ENCODE results near the gene MCF2L2.
A peak's percentile ranks its signal among the peaks of the same experiment; 100 is the strongest.
"Not testable (repeated sequence)": the region's sequence is repeated elsewhere in the genome, so short reads cannot be mapped to it uniquely, and the experiment has no call there.

MCF2L2 gene

GRCh38 chr3:183195266-183195665 is 233.2 kb downstream of the MCF2L2 start:
- ATAC-seq: no peak

GRCh38 chr3:183193762-183194689 is 234.4 kb downstream of the MCF2L2 start:
- no peak for ATAC-seq

DNA sequence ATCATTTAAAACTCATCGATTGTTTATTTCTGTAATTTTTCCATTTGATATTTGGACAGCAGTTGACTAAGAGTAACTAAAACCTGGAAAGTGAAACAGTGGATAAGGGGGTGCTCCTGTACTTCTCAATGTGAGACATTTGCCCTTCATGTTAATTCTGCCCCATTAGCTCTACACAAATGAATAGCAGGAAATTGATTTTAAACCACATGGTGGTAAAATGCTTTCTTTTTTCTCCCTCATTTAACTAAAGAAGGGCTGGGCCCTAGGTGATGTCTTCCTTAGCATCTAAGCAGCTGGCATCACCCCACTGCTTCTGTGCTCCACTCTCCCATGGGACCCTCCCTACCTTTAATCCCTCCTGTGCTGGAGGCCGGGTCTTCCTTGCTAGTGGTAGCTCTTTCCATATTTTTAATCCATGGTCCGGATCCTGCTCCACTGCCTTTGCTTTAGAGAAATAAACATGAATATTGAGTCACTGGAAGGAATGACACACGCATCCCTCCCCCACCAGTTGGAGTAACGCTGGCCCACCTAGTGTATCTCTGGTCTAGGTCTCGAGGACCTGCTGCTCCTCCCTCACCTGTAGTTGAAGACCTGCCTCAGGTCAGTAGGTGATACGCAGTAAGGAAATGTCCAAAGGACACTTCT is 235.6 kb downstream of the MCF2L2 start:
- ATAC-seq: no peak

- ATAC-seq: no peak
Observed at GRCh38 chr3:183189641-183190040, 238.8 kb downstream of the MCF2L2 start.

DNA sequence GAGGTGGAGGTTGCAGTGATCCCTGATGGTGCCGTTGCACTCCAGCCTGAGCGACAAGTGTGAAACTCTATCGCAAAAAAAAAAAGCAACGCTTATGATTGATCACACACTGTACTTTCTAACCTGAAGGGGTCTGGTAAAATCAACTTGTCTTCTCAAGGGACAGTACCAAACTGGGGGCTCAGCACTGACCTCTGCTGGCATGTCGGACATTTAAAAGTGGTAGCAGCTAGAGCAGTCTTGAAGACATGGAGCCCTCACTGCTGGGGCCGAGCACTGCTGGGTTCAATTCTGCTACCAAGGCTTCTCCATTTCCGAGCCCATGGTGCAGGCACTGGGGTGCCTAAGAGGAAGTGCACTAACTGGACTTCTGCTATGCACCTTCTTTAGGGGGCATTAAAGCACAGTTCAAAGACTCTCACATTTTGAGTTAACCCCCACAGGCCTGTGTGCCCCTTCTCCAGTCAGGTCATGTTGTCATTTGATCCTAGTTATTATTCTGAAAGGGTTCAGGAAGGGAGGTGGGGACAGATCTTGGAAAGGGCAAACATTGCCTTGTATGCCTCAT is 239.4 kb downstream of the MCF2L2 start:
- no peak for ATAC-seq

DNA sequence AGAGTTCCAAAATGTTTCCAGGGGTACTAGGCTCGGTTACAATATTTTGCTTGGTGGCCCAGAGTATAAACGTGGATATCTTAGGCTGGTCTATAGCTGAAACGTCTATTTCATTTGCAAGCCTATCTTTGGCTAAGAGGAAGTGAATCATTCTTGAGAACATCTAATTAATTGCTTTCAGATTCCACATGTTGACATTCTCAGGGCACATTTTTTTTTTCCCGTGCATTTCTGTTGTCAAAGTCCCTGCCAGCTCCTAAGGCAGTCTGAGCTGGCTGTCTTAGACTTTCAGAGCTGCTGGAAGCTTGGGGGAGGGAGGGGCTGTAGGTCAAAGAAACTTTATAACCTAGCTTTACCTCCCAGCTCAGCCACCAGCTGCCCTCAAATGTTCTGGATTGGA is 242.7 kb downstream of the MCF2L2 start:
- peak in 1 of 2 donors; percentile 59 for ATAC-seq

DNA sequence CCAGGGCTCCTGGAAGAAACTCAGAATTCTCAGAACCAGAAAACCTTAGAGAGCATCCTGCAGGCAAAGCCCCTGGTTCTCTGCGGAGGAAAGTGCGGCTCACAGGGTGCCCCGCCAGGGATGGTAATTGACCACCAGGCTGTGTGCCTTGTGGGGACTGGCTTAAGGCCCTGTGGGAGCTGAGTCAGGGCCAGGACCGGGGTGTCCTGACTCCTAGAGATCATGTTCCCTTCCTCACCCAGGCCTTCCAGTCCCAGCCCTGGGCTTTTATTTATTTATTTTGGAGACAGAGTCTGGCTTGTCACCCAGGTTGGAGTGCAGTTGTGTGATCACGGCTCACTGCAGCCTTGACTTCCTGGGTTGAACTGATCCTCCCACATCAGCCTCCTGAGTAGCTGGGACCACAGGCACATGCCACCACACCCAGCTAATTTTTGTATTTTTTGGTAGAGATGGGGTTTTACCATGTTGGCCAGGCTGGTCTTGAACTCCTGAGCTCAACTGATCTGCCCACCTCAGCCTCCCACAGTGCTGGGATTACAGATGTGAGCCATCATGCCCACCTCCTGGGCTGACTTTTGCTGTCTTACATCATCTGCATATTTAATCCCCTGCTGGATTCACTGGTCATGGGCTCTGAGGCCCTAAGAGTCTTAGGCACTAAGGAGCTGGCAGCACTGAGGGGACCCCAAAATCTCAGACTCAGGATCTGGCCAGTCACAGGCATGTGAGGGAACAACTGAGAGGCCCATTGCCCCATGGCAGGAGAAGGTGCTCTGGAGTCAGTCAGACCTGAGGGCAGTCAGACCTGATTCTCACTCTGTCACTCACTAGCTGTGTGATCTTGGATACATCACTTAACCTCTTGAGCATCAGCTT is 245.4 kb downstream of the MCF2L2 start:
- no peak for ATAC-seq

DNA sequence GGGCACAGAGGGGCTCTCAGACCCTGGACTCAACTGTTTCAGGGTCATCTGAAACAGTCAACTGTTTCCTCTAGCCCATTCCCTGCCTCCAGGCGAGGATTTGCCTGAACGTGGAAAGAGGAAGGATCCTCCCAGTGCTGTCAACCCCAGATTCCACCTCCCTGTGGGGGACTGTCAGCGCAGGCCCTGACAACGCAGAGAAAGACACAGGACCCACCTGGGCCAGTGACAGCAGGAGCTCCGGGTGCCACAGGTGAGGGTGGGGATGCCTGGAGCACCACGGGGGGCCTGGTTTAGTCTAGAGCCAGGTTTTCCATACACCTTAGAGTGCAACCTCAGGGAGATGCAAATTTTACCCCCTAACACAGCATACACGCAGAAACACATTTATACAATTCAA is 246.3 kb downstream of the MCF2L2 start:
- ATAC-seq: no peak

GRCh38 chr3:183181606-183182005 is 246.8 kb downstream of the MCF2L2 start:
- ATAC-seq: no peak

DNA sequence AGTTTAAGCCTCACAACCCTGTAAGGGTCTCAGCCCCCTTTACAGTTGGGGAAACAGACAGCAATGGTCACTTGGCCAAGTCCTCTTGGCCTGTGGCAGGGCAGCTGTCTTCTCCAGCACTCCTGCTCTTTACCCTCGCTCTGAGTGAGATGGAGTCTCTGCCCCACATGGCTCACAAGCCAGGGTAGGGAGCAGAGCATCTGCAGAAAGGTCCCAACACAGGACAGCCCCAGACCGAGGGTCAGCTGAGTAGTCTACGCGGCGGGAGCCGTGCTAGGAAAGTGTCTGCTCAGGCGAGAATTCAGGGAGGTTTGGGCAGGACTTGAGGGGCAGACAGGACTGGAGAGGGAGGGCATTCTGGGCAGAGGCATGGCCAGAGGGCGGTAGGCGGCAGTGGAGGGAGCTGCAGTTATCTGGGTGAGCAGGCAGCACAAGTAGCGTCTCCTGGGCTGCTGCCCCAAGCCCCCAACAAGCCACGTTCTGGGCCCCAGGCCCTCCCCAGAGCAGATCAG is 247.6 kb downstream of the MCF2L2 start:
- no peak for ATAC-seq

DNA sequence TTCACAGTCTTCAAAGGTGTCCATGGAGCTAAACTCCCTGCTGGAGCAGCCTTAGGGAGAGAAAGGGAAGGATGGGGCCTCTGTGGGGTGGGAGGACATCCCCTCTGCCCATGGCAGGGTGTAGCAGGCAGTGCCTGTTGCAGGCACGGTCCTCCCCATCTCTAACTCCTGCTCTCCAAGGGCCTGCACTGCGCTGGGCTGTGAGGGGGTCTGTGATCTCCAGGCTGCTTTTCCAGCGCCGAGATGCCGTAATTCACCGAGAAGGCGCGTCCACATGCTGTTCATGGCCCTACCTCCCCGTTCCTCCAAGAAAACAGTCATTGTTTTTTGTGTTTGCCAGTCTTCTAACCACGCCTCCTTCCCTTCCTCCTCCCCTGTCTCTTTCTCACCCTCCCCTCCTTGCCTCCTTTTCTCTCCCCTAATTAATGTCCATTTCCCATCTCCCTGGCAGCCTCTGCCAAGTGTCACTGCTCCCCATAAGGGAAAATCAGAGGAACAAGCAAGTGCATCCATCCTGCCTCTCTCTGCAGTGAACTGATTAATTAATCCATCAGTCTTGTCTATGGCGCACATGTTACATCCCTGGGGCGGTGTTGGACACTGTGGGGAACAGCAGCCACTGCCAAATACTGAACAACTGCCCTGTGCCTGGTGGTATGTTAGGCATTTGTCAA is 248.2 kb downstream of the MCF2L2 start:
- no peak for ATAC-seq

DNA sequence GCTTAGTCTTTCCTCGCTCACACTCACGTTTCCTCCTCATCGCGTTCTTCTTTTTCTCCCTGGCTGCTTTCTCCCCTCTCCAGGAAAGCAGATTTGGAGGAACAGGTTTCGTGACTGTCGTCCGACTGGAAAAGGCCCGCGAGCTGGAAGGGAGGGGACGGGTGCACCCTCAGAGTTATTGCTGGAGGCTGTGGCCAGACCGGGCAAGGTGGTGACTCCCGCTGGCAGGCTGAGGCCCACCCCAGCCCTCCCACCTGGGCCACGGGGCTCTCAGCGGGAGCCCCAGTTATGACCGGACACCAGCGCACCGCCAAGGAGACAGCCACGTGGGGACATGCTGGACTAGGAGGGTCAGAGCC is 248.9 kb downstream of the MCF2L2 start:
- ATAC-seq: not testable (repeated sequence)

DNA sequence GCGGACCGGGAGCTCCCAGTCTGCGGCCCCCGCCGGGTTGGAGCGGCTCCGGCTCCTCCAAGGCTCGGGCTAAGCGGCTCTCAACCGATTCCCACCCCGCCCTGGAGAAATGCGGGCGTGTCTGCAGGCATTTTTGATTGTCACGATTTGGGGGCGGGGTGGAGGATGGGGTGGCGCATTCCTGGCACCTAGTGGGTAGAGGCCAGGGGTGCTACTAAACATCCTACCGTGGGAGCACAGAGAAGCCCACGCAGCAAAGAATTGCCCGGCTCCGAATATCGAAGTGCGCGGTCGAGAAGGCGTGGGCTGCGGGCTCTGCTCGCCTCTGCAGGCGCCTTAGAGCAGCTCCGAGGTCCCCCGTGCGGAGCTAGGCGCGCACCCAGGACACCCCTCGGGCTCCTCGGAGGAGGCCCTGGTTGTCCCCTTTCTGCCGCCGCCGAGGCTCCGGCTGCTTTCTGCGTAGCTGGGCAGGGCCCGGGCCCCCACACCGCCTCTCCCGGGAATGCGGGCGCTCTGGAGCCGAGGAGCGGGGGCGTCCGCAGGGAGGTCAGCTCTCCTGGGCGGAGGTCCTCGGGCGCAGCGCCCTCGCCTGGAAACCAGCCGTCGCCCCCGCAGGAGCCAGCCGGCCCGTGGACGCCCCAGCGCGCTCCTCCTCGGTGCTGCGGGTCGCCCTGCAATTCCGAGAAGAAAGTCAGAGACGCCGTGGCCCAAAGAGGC is 249.4 kb downstream of the MCF2L2 start:
- peak; percentile 72 to 74 for ATAC-seq

DNA sequence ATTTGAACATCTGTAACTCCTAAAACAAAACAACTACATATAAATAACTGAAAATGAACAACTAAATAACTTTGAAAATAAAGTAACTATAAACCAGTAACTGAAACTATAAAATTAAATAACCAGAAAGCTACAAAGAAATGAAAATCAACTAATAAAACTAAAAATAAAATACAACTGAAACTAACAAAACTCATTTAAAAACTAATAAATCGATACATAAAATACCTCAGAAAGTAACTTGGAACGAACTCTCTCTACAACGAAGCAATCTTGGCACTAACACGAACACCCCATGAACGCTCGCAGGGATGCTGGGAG is 249.9 kb downstream of the MCF2L2 start:
- ATAC-seq: no peak

DNA sequence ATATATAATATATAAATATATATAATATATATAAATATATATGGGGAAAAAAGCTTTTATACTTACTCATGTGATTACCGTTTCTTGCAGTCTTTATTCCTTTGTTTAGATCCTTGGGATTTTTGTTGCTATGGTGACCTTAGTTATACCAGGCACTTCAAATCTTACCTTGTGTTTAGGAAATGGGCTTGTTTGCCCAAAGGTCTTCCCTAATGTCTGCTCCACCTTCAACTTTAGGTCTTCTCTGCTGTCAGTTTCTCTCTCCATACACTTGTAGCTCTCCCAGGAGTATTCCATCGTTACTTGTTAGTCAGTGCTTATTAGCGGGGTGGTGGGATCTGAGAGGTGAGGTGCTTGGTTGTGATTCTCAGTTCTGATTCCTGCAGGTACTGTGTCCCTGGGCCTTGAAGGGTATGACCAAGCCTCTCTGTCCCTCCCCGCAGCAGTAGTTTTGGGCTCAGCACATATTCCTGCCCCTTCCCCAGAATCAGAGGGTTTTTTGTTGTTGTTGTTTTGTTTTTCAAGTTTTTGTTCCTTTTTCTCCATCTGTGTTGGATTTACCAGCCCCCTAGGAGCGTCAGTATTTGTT is 256.3 kb downstream of the MCF2L2 start:
- no peak for ATAC-seq

- not testable (repeated sequence) for ATAC-seq
Observed at GRCh38 chr3:183167975-183168374, 260.4 kb downstream of the MCF2L2 start.

- ATAC-seq: no peak
Observed at GRCh38 chr3:183163563-183163962, 264.9 kb downstream of the MCF2L2 start.

- ATAC-seq: peak; percentile 22 to 23
Observed at GRCh38 chr3:183161552-183162336, 266.7 kb downstream of the MCF2L2 start.

DNA sequence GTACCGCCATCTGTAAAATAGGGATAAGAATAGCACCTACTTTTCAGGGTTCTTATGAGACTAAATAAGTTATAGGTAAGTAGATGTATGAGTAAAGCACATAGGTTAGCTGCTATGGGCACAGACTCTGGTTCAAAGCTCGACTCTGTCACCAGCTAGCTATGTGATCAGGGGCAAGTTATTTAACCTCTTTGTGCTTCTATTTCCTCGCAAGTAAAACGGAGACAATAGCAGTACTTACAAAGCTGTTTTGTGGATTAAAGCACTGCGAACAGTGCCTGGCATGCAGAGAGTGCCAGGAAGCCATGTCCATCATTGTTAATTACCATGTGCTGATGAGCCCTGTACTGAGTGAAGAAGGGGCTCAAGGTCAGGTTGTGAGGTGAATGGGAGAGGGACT is 267.8 kb downstream of the MCF2L2 start:
- ATAC-seq: no peak

DNA sequence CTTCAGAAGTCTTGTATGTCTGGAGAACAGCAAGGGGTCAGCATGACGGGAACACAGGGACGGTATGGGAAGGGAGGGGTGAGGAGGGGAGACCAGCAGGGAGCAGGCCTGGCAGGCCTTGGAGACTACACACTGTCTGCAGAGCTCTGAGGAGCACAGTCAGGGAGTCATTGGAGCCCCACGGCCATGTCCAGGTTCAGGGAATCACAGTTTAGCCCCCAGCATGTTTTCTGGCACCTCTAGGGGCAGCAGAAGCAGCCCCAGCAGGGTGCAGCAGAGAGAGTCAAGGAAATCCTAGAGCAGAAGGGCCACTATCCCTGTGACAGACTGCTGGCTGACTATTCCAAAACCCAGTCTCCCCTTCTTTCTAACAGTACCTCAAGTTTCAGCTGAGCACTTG is 269.1 kb downstream of the MCF2L2 start:
- ATAC-seq: no peak
